GM04504 (cell line): ENCODE data around the gene RPL23.

Experiments used
- DNase-seq: peaks from one replicate; pipeline ENCODE4 v3.0.0-alpha.2; 2012; ENCODE audit warnings: low read depth

RPL23 gene

GRCh38 chr17:38883592-38884526 is 30.3 kb upstream of the RPL23 start:
- no peak for DNase-seq

DNA sequence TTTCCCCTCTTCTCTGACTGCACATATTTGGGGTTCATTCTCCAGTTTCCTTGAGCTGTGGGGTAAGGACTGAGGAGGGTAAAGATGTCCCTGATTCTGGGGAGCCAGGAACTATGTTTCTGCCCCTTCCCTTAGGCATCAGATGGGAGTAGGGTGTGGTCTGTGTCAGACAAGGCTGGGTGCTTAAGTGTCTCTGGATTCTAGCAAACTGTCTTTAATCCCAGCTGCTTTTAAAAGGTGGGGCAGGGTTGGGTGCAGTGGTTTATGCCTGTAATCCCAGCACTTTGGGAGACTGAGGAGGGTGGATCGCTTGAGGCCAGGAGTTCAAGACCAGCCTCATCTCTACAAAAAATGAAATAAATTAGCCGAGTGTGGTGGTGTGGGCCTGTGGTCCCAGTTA is 29.3 kb upstream of the RPL23 start:
- no peak for DNase-seq

DNA sequence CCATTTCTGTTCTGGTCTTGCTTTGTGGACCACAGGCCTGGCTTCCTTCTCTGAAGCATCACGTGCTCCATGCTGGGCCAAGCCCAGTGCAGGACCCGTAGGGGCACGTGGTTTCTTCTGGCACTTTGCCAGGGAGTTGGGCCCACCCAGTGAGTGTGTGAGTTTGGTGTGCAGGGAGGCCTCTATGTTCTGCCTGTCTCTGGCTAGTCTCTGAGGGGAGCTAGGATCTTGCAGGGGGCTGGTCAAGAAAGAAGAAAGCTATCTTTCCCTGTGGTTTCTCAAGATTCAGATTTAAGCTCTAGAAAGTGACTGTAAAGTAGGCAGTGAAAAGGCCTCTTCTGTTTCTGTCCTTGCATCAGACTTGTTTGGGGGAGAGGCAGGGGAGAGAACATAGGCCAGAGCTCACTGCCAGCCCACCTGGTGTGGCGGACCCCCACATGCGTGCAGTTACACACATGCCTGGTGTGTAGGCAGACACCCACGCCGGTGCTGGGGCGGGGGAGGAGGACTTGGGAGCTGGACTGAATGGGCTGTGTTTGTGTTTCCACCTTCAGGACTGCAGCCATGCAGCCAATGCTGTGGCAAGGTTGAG is 28.2 kb upstream of the RPL23 start:
- no peak for DNase-seq

DNA sequence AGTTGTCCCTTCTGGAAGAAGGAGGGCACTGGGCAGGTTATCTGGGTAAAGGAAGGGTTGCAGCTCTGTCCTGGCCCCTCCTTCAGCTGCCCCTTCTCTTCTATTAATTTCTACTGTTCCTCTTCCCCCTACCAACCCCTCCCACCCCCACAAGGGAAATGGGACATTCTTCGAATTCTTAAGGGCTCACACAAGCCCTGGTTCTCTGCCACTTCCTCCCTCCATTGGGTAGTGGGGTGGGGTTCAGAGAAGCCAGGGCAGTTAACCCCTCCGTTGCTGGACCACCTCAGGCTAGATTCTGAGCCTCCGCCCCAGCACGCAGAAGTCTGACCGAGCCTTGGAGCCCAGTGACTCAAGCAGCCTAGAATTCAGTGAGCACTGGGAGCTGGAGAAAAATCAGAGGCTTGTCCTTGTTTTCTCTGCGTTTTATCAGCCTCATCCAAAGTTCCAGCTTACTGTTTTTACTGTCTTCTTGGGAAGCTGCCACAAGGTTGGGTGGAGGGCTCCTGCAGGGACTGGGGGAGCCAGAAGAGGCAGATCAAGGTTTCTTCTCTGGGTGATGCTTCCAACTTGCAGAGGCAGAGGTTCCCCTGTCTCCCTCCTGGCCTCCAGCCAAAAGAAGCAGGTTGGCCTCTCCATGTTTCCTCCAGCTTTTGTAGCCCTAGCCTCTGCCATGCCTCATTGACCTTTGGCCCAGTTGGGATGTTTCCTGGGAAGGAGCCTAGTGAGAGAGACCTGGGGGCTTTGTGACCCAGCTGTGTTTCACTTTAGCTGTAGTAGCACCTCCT is 26.6 kb upstream of the RPL23 start:
- DNase-seq = peak; percentile 56

DNA sequence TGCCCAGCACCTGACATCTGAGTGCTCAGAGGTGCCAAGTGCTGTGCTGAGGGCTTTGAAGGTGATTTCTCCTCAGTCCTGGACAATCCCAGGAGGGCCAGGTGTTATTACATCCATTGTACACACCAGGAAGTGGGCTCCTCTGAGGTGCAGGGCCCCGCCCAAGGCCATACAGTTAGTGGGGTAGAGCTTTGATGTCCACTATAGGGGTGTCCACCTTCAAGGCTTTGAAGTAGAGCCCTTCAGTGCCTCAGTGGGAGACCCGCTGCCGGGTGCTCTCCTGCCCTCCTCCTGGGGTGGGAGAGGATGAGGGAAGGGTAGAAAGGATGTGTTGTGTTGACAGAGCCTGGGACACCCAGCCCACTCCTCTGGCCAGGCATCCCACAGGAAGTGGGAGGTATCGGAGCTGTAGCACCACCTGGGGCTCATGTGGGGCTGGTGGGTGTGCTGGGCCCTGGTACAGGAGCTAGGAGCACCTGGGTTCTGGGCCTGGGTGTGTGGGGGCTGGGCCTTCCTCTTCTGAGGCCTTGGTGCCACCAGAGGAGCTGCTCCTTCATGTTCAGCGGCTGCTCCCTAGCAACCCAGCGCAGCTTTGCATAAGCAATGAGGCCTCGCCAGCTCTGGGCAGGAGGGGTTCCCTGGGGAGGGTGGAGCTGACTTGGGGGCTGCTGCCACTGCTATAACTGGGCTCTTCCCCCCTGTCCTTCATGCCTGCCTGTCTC is 23.8 kb upstream of the RPL23 start:
- no peak for DNase-seq

DNA sequence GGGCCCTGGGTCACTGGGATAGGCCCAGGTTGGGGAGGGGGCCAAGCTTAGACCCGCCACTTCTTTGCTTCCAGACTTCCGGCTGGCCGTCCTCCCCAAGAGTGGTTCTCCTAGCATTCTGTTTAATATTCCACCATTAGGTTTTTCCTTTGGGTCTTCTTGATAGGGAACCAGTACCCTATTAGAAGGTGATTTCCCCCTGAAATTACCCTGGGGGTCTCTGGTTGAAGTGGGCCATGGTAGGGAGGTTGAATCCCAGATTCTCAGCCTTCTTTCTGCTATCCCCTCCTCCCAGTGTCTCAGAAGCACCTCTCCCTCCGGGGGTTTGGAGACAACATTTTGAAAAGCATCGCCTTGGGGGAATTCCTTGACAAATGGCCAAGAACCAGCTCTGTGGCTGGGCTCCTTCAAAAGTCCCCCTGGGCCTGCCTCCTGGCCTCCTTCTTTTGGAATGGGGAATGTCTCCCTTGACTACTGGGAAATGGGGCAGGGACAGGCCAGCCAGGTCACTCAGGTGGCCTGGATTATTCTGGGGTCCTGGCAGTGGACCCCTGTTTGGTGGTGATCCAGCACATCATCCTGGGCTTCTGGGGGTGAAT is 22.1 kb upstream of the RPL23 start:
- no peak for DNase-seq

GRCh38 chr17:38874505-38875400 is 21.2 kb upstream of the RPL23 start:
- no peak for DNase-seq

GRCh38 chr17:38873640-38874380 is 20.3 kb upstream of the RPL23 start:
- no peak for DNase-seq

DNA sequence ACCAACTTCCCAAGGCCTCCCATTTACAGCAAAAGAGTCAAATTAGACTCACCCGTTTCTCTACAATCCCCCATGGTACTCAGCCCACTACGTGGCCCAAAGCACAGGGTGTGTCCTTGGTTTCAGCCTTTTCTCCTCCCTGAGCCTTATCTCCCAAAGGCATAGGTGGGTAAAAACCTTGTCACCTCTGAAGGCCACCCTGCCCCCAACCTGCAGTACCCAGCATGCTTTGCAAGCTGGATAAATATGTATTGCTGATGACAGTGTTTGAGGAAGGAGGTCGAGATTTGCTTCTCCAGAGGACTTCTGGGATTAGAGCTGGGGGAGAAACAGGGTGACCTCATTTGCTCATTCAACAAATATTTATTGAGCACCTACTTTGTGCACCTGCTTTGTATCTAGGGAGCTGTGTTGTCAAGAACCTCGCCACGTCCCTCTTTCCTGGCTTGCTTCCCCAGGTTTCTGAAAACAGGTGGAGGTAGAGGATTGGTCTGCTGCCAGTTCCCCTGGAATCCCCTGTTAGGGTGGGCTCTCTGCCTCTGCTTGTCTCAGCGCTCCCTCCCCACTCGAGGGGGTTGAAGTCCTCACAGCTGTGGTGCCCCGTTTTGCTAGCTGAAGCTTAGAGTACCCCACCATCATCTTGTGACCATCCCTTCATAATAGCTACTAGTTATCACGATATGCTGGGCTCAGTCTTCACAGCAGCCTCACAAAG is 19.3 kb upstream of the RPL23 start:
- DNase-seq = no peak

- DNase-seq = no peak
These were observed 18.5 kb upstream of the RPL23 start for GRCh38 chr17:38872027-38872511.

GRCh38 chr17:38871247-38872015 is 17.9 kb upstream of the RPL23 start:
- DNase-seq = no peak

DNA sequence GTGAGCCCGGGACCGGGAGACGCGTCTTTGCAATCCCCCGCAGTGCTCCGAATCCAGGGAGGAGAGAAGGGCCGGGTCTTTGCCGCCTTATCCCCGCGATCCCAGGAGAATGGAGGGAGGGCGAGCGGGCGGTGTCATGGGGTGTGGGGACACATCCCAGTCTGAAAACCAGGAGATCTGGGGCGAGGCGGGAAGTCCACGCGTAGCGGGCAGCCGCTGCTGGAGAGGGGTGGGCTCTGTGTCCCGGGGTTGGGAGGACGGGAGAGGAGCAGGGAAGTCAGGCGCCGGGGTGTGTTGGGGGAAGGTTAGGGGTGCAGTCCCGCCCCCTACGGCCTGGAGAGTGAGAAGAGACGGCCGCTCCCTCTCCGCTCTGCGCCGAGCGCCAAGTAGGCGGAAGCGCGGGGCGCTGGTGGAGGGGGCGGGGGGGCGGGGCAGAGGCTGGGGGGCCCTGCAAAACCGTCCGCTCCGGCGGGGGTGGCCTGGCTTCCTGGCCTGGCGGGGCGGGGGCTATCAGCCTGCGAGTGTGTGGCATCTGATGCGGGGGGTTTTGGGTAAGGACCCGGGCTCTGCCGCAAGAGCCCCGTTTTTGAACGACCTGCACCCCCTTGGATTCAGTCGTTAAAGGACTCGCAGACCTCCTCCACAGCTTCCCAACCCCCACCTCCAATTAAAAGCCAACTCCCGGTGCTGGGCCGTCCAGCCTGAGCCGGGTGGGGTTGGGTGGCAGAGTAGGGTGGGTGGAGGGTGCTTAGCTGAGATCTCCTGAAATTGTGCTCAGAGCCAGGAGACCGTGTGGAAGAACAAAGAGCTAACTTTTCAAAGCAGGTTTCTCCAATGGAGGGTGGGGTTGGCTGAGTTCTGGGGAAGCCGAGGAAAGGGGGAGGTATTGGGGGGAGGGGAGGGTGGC is 17.0 kb upstream of the RPL23 start:
- DNase-seq = no peak

GRCh38 chr17:38869526-38870258 is 16.2 kb upstream of the RPL23 start, which contains the start of gene LASP1:
LASP1 (plus strand) TSS chr17:38870058; CDS start chr17:38870190, 132 bp downstream.
- peak; percentile 86 for DNase-seq

DNA sequence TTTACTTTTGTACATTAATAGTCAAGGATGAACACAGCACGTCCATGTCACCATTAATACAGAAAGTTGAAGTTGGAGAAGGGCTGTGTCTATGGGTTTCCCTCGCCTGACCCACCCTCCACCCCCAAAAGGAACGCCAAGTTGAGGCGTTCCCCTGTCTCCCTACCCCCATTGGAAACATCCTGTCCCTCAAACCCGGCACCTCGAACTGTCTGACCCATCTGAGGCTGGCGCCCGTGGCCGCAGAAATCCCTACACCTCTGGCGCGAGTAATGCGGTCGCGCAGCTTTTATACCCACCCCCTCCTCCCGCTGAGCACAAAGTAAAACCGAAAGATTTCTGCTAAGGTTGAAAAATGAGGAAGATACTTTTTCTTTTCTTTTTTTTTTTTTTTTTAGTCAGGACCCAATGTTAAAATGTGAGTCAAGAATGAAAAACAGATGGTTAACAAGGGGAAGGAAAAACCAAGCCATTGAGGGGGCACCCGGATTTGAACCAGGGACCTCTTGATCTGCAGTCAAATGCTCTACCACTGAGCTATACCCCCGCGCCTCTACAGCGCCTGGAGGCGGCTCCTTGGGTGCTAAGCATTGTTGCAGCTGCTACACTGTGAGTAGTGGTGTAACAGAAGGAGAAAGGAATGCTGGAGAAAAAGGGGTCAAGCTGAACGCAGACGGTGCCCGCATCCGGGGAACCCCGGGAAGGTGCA is 15.4 kb upstream of the RPL23 start:
- DNase-seq = peak; percentile 72

DNA sequence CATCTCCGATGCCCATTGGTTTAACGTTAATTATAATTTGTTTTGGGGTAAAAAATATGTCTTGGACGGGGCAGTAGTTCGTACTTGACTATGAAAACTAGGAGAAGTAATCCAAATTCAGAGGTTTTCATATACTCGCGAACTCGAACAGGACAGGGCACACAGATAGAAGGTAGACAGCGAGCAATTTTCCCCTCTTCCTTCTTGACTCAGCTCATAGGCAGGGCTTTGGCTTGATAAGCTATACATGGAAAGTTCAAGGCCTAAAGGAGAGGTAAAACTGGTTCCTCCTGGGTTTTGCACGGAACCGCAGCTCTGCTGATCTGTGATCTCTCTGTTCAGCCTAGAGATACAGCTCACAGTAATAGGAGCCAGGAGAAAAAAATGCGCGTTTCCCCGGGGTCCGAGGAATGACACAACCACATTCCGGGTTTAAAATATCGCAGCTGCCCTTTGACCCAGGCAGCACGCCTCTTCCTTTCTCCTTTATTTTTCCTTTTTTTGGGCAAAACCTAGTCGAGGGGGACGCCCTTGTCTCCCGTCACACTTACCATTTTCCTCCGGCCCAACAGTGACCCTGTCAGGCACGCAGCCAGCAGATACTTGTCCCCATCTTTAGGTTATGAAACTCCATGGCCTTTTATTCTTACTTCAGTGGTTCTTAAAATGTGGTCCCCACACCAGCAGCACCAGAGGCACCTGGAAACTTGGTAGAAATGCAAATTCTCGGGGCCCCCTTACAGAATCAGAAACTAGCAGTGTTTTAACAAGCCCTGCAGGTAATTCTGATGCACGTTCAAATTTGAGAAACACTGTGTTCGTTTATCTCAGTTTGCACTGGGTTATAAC is 14.7 kb upstream of the RPL23 start:
- no peak for DNase-seq
